ENCODE results near the gene EPB41. TPM values are rescaled to one million over a fixed set of nuclear protein-coding genes. Genes with fewer than 3 reads are reported as not detected.

Gene EPB41
- total and polyA plus RNA-seq, 2 donors from 2014 or later = 9.9 to 38.8 TPM

- H3K9ac ChIP-seq (ENCODE audit: low read length in 3 of 3) = peak overlapping the region; percentile 18 to 87 (median 61)
- no peaks in the 10 kb centered on the region for H3K36me3 ChIP-seq (ENCODE audit: control insufficient read depth in 2 of 3, insufficient read depth in 3 of 3, low read length in 3 of 3)
- no peak for TF ChIP-seq CTCF (IDR thresholded peaks at IDR 0.05; ENCODE audit: borderline replicate concordance, extremely low read depth, insufficient read depth)
- no peaks in the 10 kb centered on the region for H3K27me3 ChIP-seq (ENCODE audit: control insufficient read depth, insufficient read depth, low read length)
- FAIRE-seq (no peak), DNase-seq (peak; percentile 84 to 94 (median 90))
- intact Hi-C loops (cut with DNase I) = no loop called here
- peak overlapping the region; percentile 57 to 90 (median 58) for H3K4me3 ChIP-seq (ENCODE audit: low read length in 3 of 3)
- peak overlapping the region; percentile 82 to 84 for H3K27ac ChIP-seq (ENCODE audit: low read depth in 2 of 2, low read length in 2 of 2)
- H3K9me3 ChIP-seq (ENCODE audit: control insufficient read depth in 2 of 3, insufficient read depth in 1 of 3, low read length in 3 of 3) = no peaks in the 10 kb centered on the region
- H3K4me1 ChIP-seq (ENCODE audit: control insufficient read depth in 2 of 3, insufficient read depth in 2 of 3, low read depth in 1 of 3, low read length in 3 of 3) = peaks cover 0 to 14% (median 6%) of the 10 kb centered on the region in 3 donors
Measured at GRCh38 chr1:28886731-28887418, 27.5 kb upstream of the EPB41 start.

- no peak for TF ChIP-seq CTCF (IDR thresholded peaks at IDR 0.05; ENCODE audit: borderline replicate concordance, extremely low read depth, insufficient read depth)
- H3K27ac ChIP-seq (ENCODE audit: low read depth in 2 of 2, low read length in 2 of 2) = peak overlapping the region in 1 of 2 donors; percentile 84
- DNase-seq = peak in 2 of 5 donors; percentile 52 to 75
- H3K9ac ChIP-seq (ENCODE audit: low read length in 3 of 3) = peak overlapping the region; percentile 22 to 87 (median 61)
- intact Hi-C loops (cut with DNase I) = no loop called here
- no peak for FAIRE-seq
- H3K4me3 ChIP-seq (ENCODE audit: low read length in 3 of 3) = peak overlapping the region; percentile 58 to 90 (median 60)
- no peaks in the 10 kb centered on the region for H3K9me3 ChIP-seq (ENCODE audit: control insufficient read depth in 2 of 3, insufficient read depth in 1 of 3, low read length in 3 of 3)
- no peaks in the 10 kb centered on the region for H3K36me3 ChIP-seq (ENCODE audit: control insufficient read depth in 2 of 3, insufficient read depth in 3 of 3, low read length in 3 of 3)
- H3K27me3 ChIP-seq (ENCODE audit: control insufficient read depth, insufficient read depth, low read length) = no peaks in the 10 kb centered on the region
- H3K4me1 ChIP-seq (ENCODE audit: control insufficient read depth in 2 of 3, insufficient read depth in 2 of 3, low read depth in 1 of 3, low read length in 3 of 3) = peaks cover 0 to 14% (median 6%) of the 10 kb centered on the region in 3 donors
Measured at GRCh38 chr1:28887419-28887834, 26.9 kb upstream of the EPB41 start.

GRCh38 chr1:28887835-28888682, 26.3 kb upstream of the EPB41 start:
- Histone ChIP-seq H3K27me3 (ENCODE audit: control insufficient read depth, insufficient read depth, low read length) (no peaks in the 10 kb centered on the region), H3K9me3 (ENCODE audit: control insufficient read depth in 2 of 3, insufficient read depth in 1 of 3, low read length in 3 of 3) (no peaks in the 10 kb centered on the region), H3K27ac (ENCODE audit: low read depth in 2 of 2, low read length in 2 of 2) (no peak overlapping the region), H3K4me3 (ENCODE audit: low read length in 3 of 3) (peak overlapping the region; percentile 58 to 90 (median 60)), H3K9ac (ENCODE audit: low read length in 3 of 3) (peak overlapping the region; percentile 22 to 87 (median 61)), H3K36me3 (ENCODE audit: control insufficient read depth in 2 of 3, insufficient read depth in 3 of 3, low read length in 3 of 3) (no peaks in the 10 kb centered on the region), H3K4me1 (ENCODE audit: control insufficient read depth in 2 of 3, insufficient read depth in 2 of 3, low read depth in 1 of 3, low read length in 3 of 3) (peaks cover 0 to 14% (median 6%) of the 10 kb centered on the region in 3 donors)
- FAIRE-seq (no peak), DNase-seq (peak in 4 of 5 donors; percentile 45 to 77 (median 64))
- TF ChIP-seq CTCF (IDR thresholded peaks at IDR 0.05; ENCODE audit: borderline replicate concordance, extremely low read depth, insufficient read depth) = no peak
- intact Hi-C loops (cut with DNase I) = no loop called here
